Tibial artery (tissue), 4 donors: ENCODE data around the gene PHLDB2.

ENCODE experiments used
- DNase-seq, 2 donors: peaks; one replicate each; pipeline ENCODE4 v3.0.0-alpha.2; 2019
- H3K27ac ChIP-seq, 2 donors: fragments of 200-600 bp; sonication (generic) in 1 of 2; 1 replicate in 1 of 2; 2 replicates in 1 of 2; pipeline ENCODE4 v1.5.1; 2018 to 2019; ENCODE audit warnings: mild to moderate bottlenecking in 1 of 2
- H3K27me3 ChIP-seq, 2 donors: fragments of 200-600 bp; sonication (generic) in 1 of 2; one replicate each; pipeline versions ENCODE4 v1.5.1 to v1.6.0; 2016 to 2019
- H3K36me3 ChIP-seq, 3 donors: fragments of 200-600 bp; sonication (generic) in 2 of 3; one replicate each; pipeline ENCODE4 v1.5.1; 2016 to 2019; ENCODE audit warnings: mild to moderate bottlenecking in 2 of 3
- H3K4me1 ChIP-seq, 4 donors: fragments of 200-600 bp; sonication (generic) in 2 of 4; 1 replicate in 3 of 4; 2 replicates in 1 of 4; pipeline ENCODE4 v1.5.1; 2016 to 2019
- H3K4me3 ChIP-seq, 2 donors: fragments of 200-600 bp; sonication (generic) in 1 of 2; 1 replicate in 1 of 2; 2 replicates in 1 of 2; pipeline ENCODE4 v1.5.1; 2018 to 2019; ENCODE audit warnings: mild to moderate bottlenecking in 2 of 2
- H3K9me3 ChIP-seq, 3 donors: fragments of 200-600 bp; sonication (generic) in 1 of 3; one replicate each; pipeline ENCODE4 v1.5.1; 2016 to 2019
- CTCF ChIP-seq, 2 experiments: fragments of 200-600 bp in 1 of 2; fragments of 450-650 bp in 1 of 2; IDR thresholded peaks; one replicate each; pipeline ENCODE4 v1.5.1; 2017 to 2019; ENCODE audit warnings: antibody characterized with exemption in 2 of 2, mild to moderate bottlenecking in 1 of 2, moderate library complexity in 1 of 2
- intact Hi-C: fragments of 100-400 bp; cut with DNase I; formaldehyde crosslinking; loops from one replicate; pipeline ENCODE4 v1.15.0; 2023; ENCODE audit warnings: low total_unique reads

The PHLDB2 gene

GRCh38 chr3:111967068-111967467 is 108.0 kb downstream of the PHLDB2 start:
- Histone ChIP-seq H3K4me1 (peaks cover 0 to 40% (median 12%) of the 10 kb centered on the region in 4 donors), H3K4me3 (no peak overlapping the region), H3K27ac (peak overlapping the region; percentile 14 to 56), H3K36me3 (peaks cover 14 to 35% (median 34%) of the 10 kb centered on the region in 3 donors), H3K9me3 (no peaks in the 10 kb centered on the region), H3K27me3 (no peaks in the 10 kb centered on the region)
- no peak for TF ChIP-seq CTCF (IDR thresholded peaks at IDR 0.05)
- intact Hi-C loops, result loop anchor here (2.0 to 10.0 kb wide), 2 partner anchors 102 to 246 kb away; no protein-coding TSS in a partner anchor
- no peak for DNase-seq

DNA sequence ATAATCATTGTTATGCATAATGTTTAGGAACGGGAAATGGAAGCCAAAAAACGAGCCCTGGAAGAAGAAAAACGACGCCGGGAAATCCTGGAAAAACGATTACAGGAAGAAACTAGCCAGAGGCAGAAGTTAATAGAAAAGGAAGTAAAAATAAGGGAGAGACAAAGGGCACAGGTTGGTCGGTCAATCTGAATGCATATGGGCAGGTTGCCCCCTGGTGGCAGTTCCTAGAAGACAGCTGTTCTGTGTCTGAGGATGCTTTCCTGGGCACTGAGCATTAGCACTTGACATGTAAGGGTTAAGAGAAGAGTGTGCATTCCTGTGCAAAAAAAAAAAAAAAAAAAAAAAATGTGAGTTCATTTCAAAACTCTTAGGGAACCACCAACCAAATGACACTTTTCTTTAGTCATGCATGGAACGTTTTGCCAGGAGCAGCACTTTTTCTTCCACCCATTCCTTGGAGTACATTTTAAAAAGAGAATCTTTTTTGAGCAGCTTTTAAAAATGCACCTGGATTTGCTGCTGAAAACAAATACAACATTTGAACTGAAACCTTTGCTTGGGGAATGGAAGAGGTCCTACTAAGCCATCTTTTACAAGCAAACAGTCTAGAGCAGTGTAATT is 108.7 kb downstream of the PHLDB2 start:
- intact Hi-C loops, result loop anchor here (2.0 to 10.0 kb wide), 2 partner anchors 103 to 247 kb away; no protein-coding TSS in a partner anchor

DNA sequence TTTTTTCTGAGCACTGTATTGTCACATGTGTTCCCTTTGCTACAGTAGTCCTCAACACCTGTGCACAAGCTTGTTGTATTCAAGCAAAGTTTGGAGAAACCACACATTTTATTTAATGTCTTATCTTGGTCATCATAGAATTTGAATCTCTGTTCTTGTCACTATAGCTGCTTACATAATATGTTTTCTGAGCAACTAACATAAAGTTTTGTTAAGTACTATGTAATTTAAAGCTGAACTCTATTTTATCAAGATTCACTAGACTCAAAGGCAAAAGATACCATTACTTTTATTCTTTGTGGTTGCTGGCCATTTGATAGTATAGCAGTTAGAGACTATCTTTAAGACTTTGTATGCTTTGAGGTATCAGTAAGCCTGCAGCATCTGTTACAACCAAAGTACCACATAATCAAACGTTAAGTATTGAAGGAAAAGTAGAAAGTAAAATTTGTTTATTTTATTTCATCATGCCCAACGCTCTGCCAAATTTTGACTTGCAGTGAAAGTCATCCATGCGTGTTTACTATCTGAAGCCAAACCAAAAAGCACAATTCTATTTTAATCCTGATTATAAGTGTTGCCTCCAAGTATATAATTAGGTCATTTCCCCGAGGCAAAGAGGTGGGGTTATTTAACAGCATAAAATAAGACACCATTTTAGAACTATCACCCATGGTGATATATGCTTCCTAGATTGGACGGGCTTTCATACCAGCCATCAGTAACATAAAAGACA is 109.4 kb downstream of the PHLDB2 start:
- Histone ChIP-seq H3K27me3 (no peaks in the 10 kb centered on the region), H3K36me3 (peaks cover 14 to 32% (median 24%) of the 10 kb centered on the region in 3 donors), H3K27ac (peak overlapping the region; percentile 39 to 50), H3K4me3 (no peak overlapping the region), H3K9me3 (no peaks in the 10 kb centered on the region), H3K4me1 (peaks cover 0 to 34% (median 10%) of the 10 kb centered on the region in 4 donors)
- intact Hi-C loops, result loop anchor here (10.0 kb wide), 1 partner anchor 104 kb away; no protein-coding TSS in a partner anchor
- no peak for TF ChIP-seq CTCF (IDR thresholded peaks at IDR 0.05)
- no peak for DNase-seq

More for the DNA sequence above, 108.7 kb downstream of the PHLDB2 start:
- no peak overlapping the region for H3K4me3 ChIP-seq
- H3K27ac ChIP-seq, result peak overlapping the region; percentile 14 to 56
- H3K4me1 ChIP-seq, result peaks cover 0 to 40% (median 12%) of the 10 kb centered on the region in 4 donors
- no peaks in the 10 kb centered on the region for H3K27me3 ChIP-seq
- peak; percentile 87 to 91 for DNase-seq
- peaks cover 14 to 31% (median 31%) of the 10 kb centered on the region in 3 donors for H3K36me3 ChIP-seq
- peak; percentile 85 to 89 for TF ChIP-seq CTCF (IDR thresholded peaks at IDR 0.05)
- no peaks in the 10 kb centered on the region for H3K9me3 ChIP-seq

DNA sequence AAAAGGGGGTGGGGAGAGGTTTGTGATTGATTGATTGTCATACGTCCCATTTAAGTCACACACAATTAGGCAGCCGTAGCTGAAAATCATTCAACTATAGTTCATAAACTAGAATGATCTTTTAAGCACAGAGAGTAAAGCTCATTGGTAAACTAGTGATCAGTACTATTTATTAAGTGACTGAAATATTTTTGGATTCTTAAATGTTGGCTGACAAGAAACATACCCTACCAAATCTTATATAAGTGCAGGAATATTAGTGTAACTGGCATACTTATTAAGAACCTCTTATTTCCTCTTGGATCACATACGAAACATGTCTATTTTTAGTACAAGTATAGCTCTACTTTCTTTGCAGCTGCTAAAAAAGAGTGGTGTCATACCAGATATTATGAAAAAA is 111.3 kb downstream of the PHLDB2 start:
- Histone ChIP-seq H3K27ac (peak overlapping the region in 1 of 2 donors; percentile 42), H3K36me3 (peaks cover 23 to 33% (median 29%) of the 10 kb centered on the region in 3 donors), H3K4me3 (no peak overlapping the region), H3K9me3 (no peaks in the 10 kb centered on the region), H3K27me3 (no peaks in the 10 kb centered on the region), H3K4me1 (peaks cover 0 to 34% (median 10%) of the 10 kb centered on the region in 4 donors)
- intact Hi-C loops, result no loop called here
- DNase-seq, result no peak
- TF ChIP-seq CTCF (IDR thresholded peaks at IDR 0.05), result no peak

DNA sequence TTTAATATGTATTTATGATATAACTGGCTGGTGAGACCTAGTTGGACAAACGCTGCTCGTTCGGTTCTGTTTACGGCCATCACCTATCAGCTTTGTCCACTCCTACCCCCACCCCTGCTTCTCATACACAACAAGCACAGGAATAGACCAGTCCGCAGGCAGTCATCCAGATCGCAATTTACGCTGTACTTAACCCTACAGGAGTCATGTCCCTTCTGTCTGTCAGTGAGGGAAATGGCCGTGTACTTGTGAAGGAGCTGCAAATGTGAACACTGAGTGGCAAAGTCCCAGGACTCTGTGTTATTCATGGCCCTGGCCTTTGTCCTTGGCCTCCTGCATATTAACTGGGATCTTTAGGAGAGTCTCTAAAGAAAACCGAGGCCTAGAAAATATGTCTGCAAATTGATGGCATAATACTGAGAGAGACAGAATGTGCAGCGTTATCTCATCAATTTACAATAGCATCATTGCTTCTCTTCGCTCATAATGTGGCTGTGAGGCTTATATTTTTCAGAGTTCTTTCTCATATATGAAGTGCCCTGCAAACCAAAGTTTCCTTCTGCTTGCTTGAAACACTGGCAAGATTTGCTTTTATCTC is 112.6 kb downstream of the PHLDB2 start:
- Histone ChIP-seq H3K27ac (peak overlapping the region in 1 of 2 donors; percentile 44), H3K27me3 (no peaks in the 10 kb centered on the region), H3K4me3 (no peak overlapping the region), H3K36me3 (peaks cover 20 to 33% (median 29%) of the 10 kb centered on the region in 3 donors), H3K4me1 (peaks cover 0 to 34% (median 10%) of the 10 kb centered on the region in 4 donors), H3K9me3 (no peaks in the 10 kb centered on the region)
- no peak for DNase-seq
- intact Hi-C loops, result no loop called here
- TF ChIP-seq CTCF (IDR thresholded peaks at IDR 0.05), result no peak
